ENCODE measurements around the gene CTNNB1.

Gene CTNNB1

DNA sequence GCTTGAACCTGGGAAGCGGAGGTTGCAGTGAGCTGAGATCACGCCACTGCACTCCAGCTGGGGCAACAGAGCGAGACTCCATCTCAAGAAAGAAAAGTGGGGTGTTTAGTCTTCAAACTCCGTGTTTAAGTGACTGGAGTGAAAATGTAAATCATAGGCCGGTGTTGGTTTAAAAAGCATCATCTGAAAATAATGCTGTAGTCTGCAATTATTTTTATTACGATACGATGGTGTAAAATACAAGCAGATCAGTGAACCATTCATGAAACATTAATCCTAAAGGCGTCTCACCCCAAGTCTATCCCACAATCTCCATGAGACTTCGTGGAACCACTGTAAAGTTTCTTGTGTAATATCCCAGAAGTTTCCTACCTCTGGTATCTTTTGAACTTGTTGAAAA is 6.3 kb downstream of the CTNNB1 start:
- Histone ChIP-seq H4K91ac (ENCODE audit: low read depth, low read length) (no peak overlapping the region), H2AK5ac (ENCODE audit: low read length) (no peak overlapping the region), H4K8ac (ENCODE audit: low read depth, low read length) (no peak overlapping the region), H3K79me1 (ENCODE audit: low read length) (peaks cover 2% of the 10 kb centered on the region), H3K9ac (ENCODE audit: low read length) (no peak overlapping the region), H2AFZ (ENCODE audit: insufficient read depth, low read length, poor library complexity) (peak overlapping the region; percentile 25), H3K18ac (ENCODE audit: low read length) (no peak overlapping the region), H3K27me3 (ENCODE audit: insufficient read depth, low read length) (no peaks in the 10 kb centered on the region), H3K4me3 (ENCODE audit: low read depth, low read length) (no peak overlapping the region), H3K27ac (ENCODE audit: low read depth, low read length) (no peak overlapping the region), H4K12ac (ENCODE audit: low read depth, low read length) (no peak overlapping the region), H3K4ac (ENCODE audit: low read depth, low read length) (peak overlapping the region; percentile 99), H3K9me3 (ENCODE audit: insufficient read depth, low read depth, low read length) (no peaks in the 10 kb centered on the region), H3K79me2 (ENCODE audit: control insufficient read depth, insufficient read depth, low read length, poor library complexity) (peaks cover 18% of the 10 kb centered on the region), H3K14ac (ENCODE audit: low read length) (no peak overlapping the region), H3K4me1 (ENCODE audit: control insufficient read depth in 1 of 2, insufficient read depth in 2 of 2, low read length in 2 of 2) (peaks cover 4 to 9% of the 10 kb centered on the region in 2 experiments), H3K36me3 (ENCODE audit: control insufficient read depth in 1 of 2, insufficient read depth in 2 of 2, low read length in 2 of 2) (peaks cover 3 to 5% of the 10 kb centered on the region in 2 experiments), H3K4me2 (ENCODE audit: low read length) (no peak overlapping the region), H2BK5ac (ENCODE audit: low read depth, low read length, poor library complexity) (no peak overlapping the region), H2BK120ac (ENCODE audit: insufficient read depth, low read length, poor library complexity) (no peak overlapping the region), H2BK12ac (ENCODE audit: low read length) (no peak overlapping the region), H3K23ac (ENCODE audit: low read length) (no peak overlapping the region)
- WGBS (ENCODE audit: extremely low coverage, insufficient coverage, insufficient read length), result no CpG with 5 or more reads among the region's 9 CpGs
- no peak for DNase-seq

DNA sequence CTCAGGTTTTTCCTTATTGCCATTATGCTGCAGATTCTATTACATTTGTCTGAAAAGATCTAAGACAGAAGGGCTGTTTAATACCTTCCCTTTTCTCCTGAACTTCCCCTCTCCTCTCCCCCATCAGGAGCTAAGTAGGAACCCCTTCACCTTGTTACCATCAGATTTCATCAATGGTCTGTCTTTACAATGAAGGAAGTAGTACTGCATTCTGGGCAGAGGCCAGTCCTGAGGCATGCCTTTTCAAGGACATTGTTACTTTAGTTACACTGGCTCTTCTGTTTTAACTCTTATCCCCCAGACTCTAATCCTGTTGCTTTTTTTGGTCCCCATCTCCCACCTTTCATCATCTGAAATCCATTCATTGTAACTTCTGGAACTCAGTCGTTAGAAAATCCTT is 8.1 kb downstream of the CTNNB1 start:
- Histone ChIP-seq H3K36me3 (ENCODE audit: control insufficient read depth in 1 of 2, insufficient read depth in 2 of 2, low read length in 2 of 2) (peaks cover 6 to 10% of the 10 kb centered on the region in 2 experiments), H4K8ac (ENCODE audit: low read depth, low read length) (no peak overlapping the region), H4K91ac (ENCODE audit: low read depth, low read length) (no peak overlapping the region), H2BK5ac (ENCODE audit: low read depth, low read length, poor library complexity) (no peak overlapping the region), H3K9ac (ENCODE audit: low read length) (no peak overlapping the region), H3K79me2 (ENCODE audit: control insufficient read depth, insufficient read depth, low read length, poor library complexity) (peaks cover 19% of the 10 kb centered on the region), H3K4me2 (ENCODE audit: low read length) (no peak overlapping the region), H3K9me3 (ENCODE audit: insufficient read depth, low read depth, low read length) (no peaks in the 10 kb centered on the region), H2AK5ac (ENCODE audit: low read length) (no peak overlapping the region), H2BK120ac (ENCODE audit: insufficient read depth, low read length, poor library complexity) (no peak overlapping the region), H2BK12ac (ENCODE audit: low read length) (no peak overlapping the region), H2AFZ (ENCODE audit: insufficient read depth, low read length, poor library complexity) (no peak overlapping the region), H4K12ac (ENCODE audit: low read depth, low read length) (no peak overlapping the region), H3K14ac (ENCODE audit: low read length) (no peak overlapping the region), H3K27me3 (ENCODE audit: insufficient read depth, low read length) (no peaks in the 10 kb centered on the region), H3K4me3 (ENCODE audit: low read depth, low read length) (no peak overlapping the region), H3K27ac (ENCODE audit: low read depth, low read length) (no peak overlapping the region), H3K18ac (ENCODE audit: low read length) (no peak overlapping the region), H3K4ac (ENCODE audit: low read depth, low read length) (peak overlapping the region; percentile 93), H3K23ac (ENCODE audit: low read length) (no peak overlapping the region), H3K79me1 (ENCODE audit: low read length) (no peaks in the 10 kb centered on the region), H3K4me1 (ENCODE audit: control insufficient read depth in 1 of 2, insufficient read depth in 2 of 2, low read length in 2 of 2) (peaks cover 7 to 14% of the 10 kb centered on the region in 2 experiments)
- WGBS (ENCODE audit: extremely low coverage, insufficient coverage, insufficient read length), result no CpG with 5 or more reads among the region's 1 CpG
- DNase-seq, result no peak

DNA sequence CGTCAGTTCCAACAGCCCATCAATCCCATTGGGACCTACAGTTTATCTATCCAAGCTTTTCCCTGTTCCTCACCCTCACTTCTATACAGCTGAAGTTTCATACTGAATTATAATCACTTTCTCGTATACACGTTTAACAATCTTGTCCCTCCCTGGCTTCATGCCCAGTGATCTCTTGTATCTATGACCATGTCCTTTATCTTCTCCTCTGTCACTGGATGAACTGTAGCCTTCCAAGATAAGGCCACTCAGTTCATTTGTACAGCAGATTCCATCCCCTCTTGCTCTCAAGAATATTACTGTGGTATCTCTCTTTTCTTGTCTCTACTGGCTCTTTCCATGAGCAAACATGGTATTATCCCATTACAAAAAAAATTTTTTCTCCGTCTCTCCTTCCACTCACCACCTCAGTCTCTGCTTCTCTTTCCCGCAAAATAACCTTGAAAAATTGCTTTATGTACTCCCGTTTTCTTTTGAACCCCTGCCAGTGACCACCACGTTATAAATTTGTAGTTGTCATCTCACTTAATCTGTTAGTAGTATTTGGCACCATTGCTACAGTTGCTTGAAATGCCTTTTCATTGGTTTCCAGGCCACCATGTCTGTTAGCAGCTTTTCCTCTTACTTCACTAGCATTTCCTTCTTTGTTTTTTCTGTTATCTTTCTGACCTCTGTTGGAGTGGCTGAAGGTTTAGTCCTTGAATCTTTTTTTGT is 9.4 kb downstream of the CTNNB1 start:
- H3K9me3 ChIP-seq (ENCODE audit: insufficient read depth, low read depth, low read length), result no peaks in the 10 kb centered on the region
- H3K79me1 ChIP-seq (ENCODE audit: low read length), result no peaks in the 10 kb centered on the region
- H3K79me2 ChIP-seq (ENCODE audit: control insufficient read depth, insufficient read depth, low read length, poor library complexity), result peaks cover 21% of the 10 kb centered on the region
- no peak overlapping the region for H2BK5ac ChIP-seq (ENCODE audit: low read depth, low read length, poor library complexity)
- H3K27ac ChIP-seq (ENCODE audit: low read depth, low read length), result no peak overlapping the region
- H3K4me1 ChIP-seq (ENCODE audit: control insufficient read depth in 1 of 2, insufficient read depth in 2 of 2, low read length in 2 of 2), result peaks cover 7 to 14% of the 10 kb centered on the region in 2 experiments
- H4K91ac ChIP-seq (ENCODE audit: low read depth, low read length), result no peak overlapping the region
- H2AFZ ChIP-seq (ENCODE audit: insufficient read depth, low read length, poor library complexity), result no peak overlapping the region
- no peak overlapping the region for H3K4me3 ChIP-seq (ENCODE audit: low read depth, low read length)
- no peak overlapping the region for H3K9ac ChIP-seq (ENCODE audit: low read length)
- no peak overlapping the region for H2BK120ac ChIP-seq (ENCODE audit: insufficient read depth, low read length, poor library complexity)
- no peak overlapping the region for H3K4me2 ChIP-seq (ENCODE audit: low read length)
- no peak for DNase-seq
- no peak overlapping the region for H2AK5ac ChIP-seq (ENCODE audit: low read length)
- peaks cover 6 to 10% of the 10 kb centered on the region in 2 experiments for H3K36me3 ChIP-seq (ENCODE audit: control insufficient read depth in 1 of 2, insufficient read depth in 2 of 2, low read length in 2 of 2)
- no peak overlapping the region for H3K18ac ChIP-seq (ENCODE audit: low read length)
- H2BK12ac ChIP-seq (ENCODE audit: low read length), result no peak overlapping the region
- 100% methylated on average over 3 of the region's 7 CpGs for WGBS (ENCODE audit: extremely low coverage, insufficient coverage, insufficient read length)
- H4K8ac ChIP-seq (ENCODE audit: low read depth, low read length), result no peak overlapping the region
- no peak overlapping the region for H3K23ac ChIP-seq (ENCODE audit: low read length)
- H4K12ac ChIP-seq (ENCODE audit: low read depth, low read length), result no peak overlapping the region
- H3K27me3 ChIP-seq (ENCODE audit: insufficient read depth, low read length), result no peaks in the 10 kb centered on the region
- no peak overlapping the region for H3K14ac ChIP-seq (ENCODE audit: low read length)
- H3K4ac ChIP-seq (ENCODE audit: low read depth, low read length), result peak overlapping the region; percentile 99

DNA sequence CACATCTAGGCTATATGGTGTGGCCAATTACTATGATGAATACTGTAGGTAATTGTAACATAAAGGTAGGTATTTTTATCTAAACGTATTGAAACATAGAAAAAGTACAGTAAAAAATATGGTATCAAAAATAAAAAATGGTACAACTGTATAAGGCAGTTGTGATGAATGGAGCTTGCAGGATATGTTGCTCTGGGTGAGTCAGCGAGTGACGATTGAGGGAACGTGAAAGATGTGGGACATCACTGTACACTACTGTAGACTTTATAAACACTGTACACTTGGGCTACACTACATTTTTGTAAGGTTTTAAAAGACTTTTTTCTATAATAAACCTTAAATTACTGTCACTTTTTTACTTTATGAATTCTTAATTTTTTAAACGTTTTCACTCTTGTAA is 10.3 kb downstream of the CTNNB1 start:
- Histone ChIP-seq H2BK12ac (ENCODE audit: low read length) (no peak overlapping the region), H4K12ac (ENCODE audit: low read depth, low read length) (no peak overlapping the region), H2BK5ac (ENCODE audit: low read depth, low read length, poor library complexity) (no peak overlapping the region), H3K4me2 (ENCODE audit: low read length) (no peak overlapping the region), H2AFZ (ENCODE audit: insufficient read depth, low read length, poor library complexity) (no peak overlapping the region), H3K18ac (ENCODE audit: low read length) (no peak overlapping the region), H3K9me3 (ENCODE audit: insufficient read depth, low read depth, low read length) (no peaks in the 10 kb centered on the region), H3K27ac (ENCODE audit: low read depth, low read length) (no peak overlapping the region), H2AK5ac (ENCODE audit: low read length) (no peak overlapping the region), H4K8ac (ENCODE audit: low read depth, low read length) (no peak overlapping the region), H3K4me1 (ENCODE audit: control insufficient read depth in 1 of 2, insufficient read depth in 2 of 2, low read length in 2 of 2) (peaks cover 7 to 14% of the 10 kb centered on the region in 2 experiments), H3K27me3 (ENCODE audit: insufficient read depth, low read length) (no peaks in the 10 kb centered on the region), H3K79me2 (ENCODE audit: control insufficient read depth, insufficient read depth, low read length, poor library complexity) (peaks cover 21% of the 10 kb centered on the region), H3K14ac (ENCODE audit: low read length) (no peak overlapping the region), H3K79me1 (ENCODE audit: low read length) (no peaks in the 10 kb centered on the region), H3K23ac (ENCODE audit: low read length) (no peak overlapping the region), H3K4me3 (ENCODE audit: low read depth, low read length) (no peak overlapping the region), H4K91ac (ENCODE audit: low read depth, low read length) (no peak overlapping the region), H2BK120ac (ENCODE audit: insufficient read depth, low read length, poor library complexity) (no peak overlapping the region), H3K4ac (ENCODE audit: low read depth, low read length) (peak overlapping the region; percentile 91), H3K9ac (ENCODE audit: low read length) (no peak overlapping the region), H3K36me3 (ENCODE audit: control insufficient read depth in 1 of 2, insufficient read depth in 2 of 2, low read length in 2 of 2) (peaks cover 6 to 10% of the 10 kb centered on the region in 2 experiments)
- peak in 1 of 2 donors; percentile 35 for DNase-seq
- no CpG with 5 or more reads among the region's 5 CpGs for WGBS (ENCODE audit: extremely low coverage, insufficient coverage, insufficient read length)
